DOHH2 (cell line): ENCODE results near the gene THBD.

Experiments
- H3F3A ChIP-seq: fragments of 200-600 bp; sonication (generic), shearing (Covaris generic); 2 replicates; pipeline ENCODE4 v1.6.0; 2016; ENCODE audit warnings: antibody characterized with exemption, mild to moderate bottlenecking; ENCODE audit not compliant: control insufficient read depth, insufficient read depth
- H3K27ac ChIP-seq: fragments of 200-600 bp; sonication (generic); 2 replicates; pipeline ENCODE4 v1.5.1; 2014; ENCODE audit warnings: low read depth, mild to moderate bottlenecking, low read length, moderate library complexity
- H3K27me3 ChIP-seq: fragments of 200-600 bp; sonication (generic); 2 replicates; pipeline ENCODE4 v1.6.1; 2014; ENCODE audit warnings: mild to moderate bottlenecking, low read length, mixed read lengths; ENCODE audit not compliant: control insufficient read depth
- H3K36me3 ChIP-seq: fragments of 200-600 bp; sonication (generic); 2 replicates; pipeline ENCODE4 v1.6.1; 2014; ENCODE audit warnings: mild to moderate bottlenecking, low read length, moderate library complexity, mixed read lengths; ENCODE audit not compliant: control insufficient read depth
- H3K4me1 ChIP-seq: fragments of 200-600 bp; sonication (generic); 2 replicates; pipeline ENCODE4 v1.6.1; 2014; ENCODE audit warnings: mild to moderate bottlenecking, low read length, mixed read lengths; ENCODE audit not compliant: control insufficient read depth
- H3K4me2 ChIP-seq: fragments of 200-600 bp; sonication (generic); 2 replicates; pipeline ENCODE4 v1.6.0; 2014; ENCODE audit warnings: mild to moderate bottlenecking, low read length, moderate library complexity
- H3K4me3 ChIP-seq: fragments of 200-600 bp; sonication (generic); 2 replicates; pipeline ENCODE4 v1.5.1; 2014; ENCODE audit warnings: mild to moderate bottlenecking, low read length, mixed read lengths
- H3K79me2 ChIP-seq: fragments of 200-600 bp; sonication (generic); 2 replicates; pipeline ENCODE4 v1.6.1; 2014; ENCODE audit warnings: mild to moderate bottlenecking, low read length, mixed read lengths; ENCODE audit not compliant: control insufficient read depth
- H3K9me2 ChIP-seq: fragments of 200-600 bp; sonication (generic); replicated peaks from 2 replicates; pipeline ENCODE4 v1.6.1; 2014; ENCODE audit warnings: mild to moderate bottlenecking, low read length, mixed read lengths; ENCODE audit not compliant: control insufficient read depth
- H3K9me3 ChIP-seq: fragments of 200-600 bp; sonication (generic); 2 replicates; pipeline ENCODE4 v1.6.1; 2014; ENCODE audit warnings: antibody characterized with exemption, low read length, mixed read lengths; ENCODE audit not compliant: control insufficient read depth, insufficient read depth
- H4K20me1 ChIP-seq: fragments of 200-600 bp; sonication (generic); 2 replicates; pipeline ENCODE4 v1.6.0; 2014; ENCODE audit warnings: low read depth, mild to moderate bottlenecking, antibody characterized with exemption, low read length, moderate library complexity; ENCODE audit not compliant: control insufficient read depth, insufficient read depth
- CTCF ChIP-seq: fragments of 200-600 bp; sonication (generic); IDR thresholded peaks from one replicate; pipeline ENCODE4 v1.5.1; 2014; ENCODE audit warnings: antibody characterized with exemption, mild to moderate bottlenecking, low read depth, low read length; ENCODE audit not compliant: poor library complexity, severe bottlenecking
- EZH2phosphoT487 ChIP-seq: fragments of 200-600 bp; sonication (generic); IDR thresholded peaks from 2 replicates; pipeline ENCODE4 v1.6.1; 2017; ENCODE audit warnings: borderline replicate concordance, mild to moderate bottlenecking, antibody characterized with exemption, low read length, moderate library complexity, mixed read lengths

Gene THBD

GRCh38 chr20:23002276-23002675 lies 47.2 kb downstream of the THBD start:
- no peak for TF ChIP-seq EZH2phosphoT487
- TF ChIP-seq CTCF: no peak
- Histone ChIP-seq H3K4me2 (no peak overlapping the region), H3K79me2 (no peaks in the 10 kb centered on the region), H3K4me1 (no peaks in the 10 kb centered on the region), H3K27me3 (no peaks in the 10 kb centered on the region), H3K36me3 (no peaks in the 10 kb centered on the region), H3K9me3 (no peaks in the 10 kb centered on the region), H4K20me1 (no peaks in the 10 kb centered on the region), H3K27ac (no peak overlapping the region), H3F3A (no peaks in the 10 kb centered on the region), H3K9me2 (no peaks in the 10 kb centered on the region), H3K4me3 (no peak overlapping the region)

GRCh38 chr20:23000232-23000947 lies 49.1 kb downstream of the THBD start:
- no peak overlapping the region for H3K27ac ChIP-seq
- H3K4me1 ChIP-seq: no peaks in the 10 kb centered on the region

GRCh38 chr20:22999756-23000155 lies 49.7 kb downstream of the THBD start:
- Histone ChIP-seq H3K27ac (no peak overlapping the region), H3K79me2 (no peaks in the 10 kb centered on the region), H4K20me1 (no peaks in the 10 kb centered on the region), H3F3A (no peaks in the 10 kb centered on the region), H3K4me2 (no peak overlapping the region), H3K4me1 (no peaks in the 10 kb centered on the region), H3K27me3 (no peaks in the 10 kb centered on the region), H3K9me3 (no peaks in the 10 kb centered on the region), H3K36me3 (no peaks in the 10 kb centered on the region), H3K4me3 (no peak overlapping the region), H3K9me2 (no peaks in the 10 kb centered on the region)
- TF ChIP-seq CTCF (no peak), EZH2phosphoT487 (no peak)

More at GRCh38 chr20:23000232-23000947, 49.1 kb downstream of the THBD start:
- no peaks in the 10 kb centered on the region for H3K9me3 ChIP-seq
- no peaks in the 10 kb centered on the region for H3K79me2 ChIP-seq
- TF ChIP-seq CTCF (no peak), EZH2phosphoT487 (no peak)
- no peaks in the 10 kb centered on the region for H3K9me2 ChIP-seq
- no peak overlapping the region for H3K4me2 ChIP-seq
- no peak overlapping the region for H3K4me3 ChIP-seq
- no peaks in the 10 kb centered on the region for H4K20me1 ChIP-seq
- H3F3A ChIP-seq: no peaks in the 10 kb centered on the region
- H3K36me3 ChIP-seq: no peaks in the 10 kb centered on the region
- H3K27me3 ChIP-seq: no peaks in the 10 kb centered on the region
